Coronary artery (tissue), 2 donors: ENCODE measurements around the gene KIAA1671.

Experiments
- DNase-seq: peaks from one replicate; pipeline ENCODE4 v3.0.0-alpha.2; 2017; ENCODE audit warnings: low spot score
- H3K27ac ChIP-seq, 2 donors: fragments of 200-600 bp; sonication (generic); one replicate each; pipeline ENCODE4 v1.5.1; 2016 to 2019
- H3K4me3 ChIP-seq: fragments of 200-600 bp; sonication (generic); 2 replicates; pipeline ENCODE4 v1.5.1; 2016; ENCODE audit warnings: mild to moderate bottlenecking, moderate library complexity
- TF ChIP-seq, protein P1 (sequence below): fragments of 200-600 bp; sonication (generic); IDR thresholded peaks from one replicate; pipeline ENCODE4 v1.5.1; 2019; ENCODE audit warnings: antibody characterized with exemption

Gene KIAA1671

DNA sequence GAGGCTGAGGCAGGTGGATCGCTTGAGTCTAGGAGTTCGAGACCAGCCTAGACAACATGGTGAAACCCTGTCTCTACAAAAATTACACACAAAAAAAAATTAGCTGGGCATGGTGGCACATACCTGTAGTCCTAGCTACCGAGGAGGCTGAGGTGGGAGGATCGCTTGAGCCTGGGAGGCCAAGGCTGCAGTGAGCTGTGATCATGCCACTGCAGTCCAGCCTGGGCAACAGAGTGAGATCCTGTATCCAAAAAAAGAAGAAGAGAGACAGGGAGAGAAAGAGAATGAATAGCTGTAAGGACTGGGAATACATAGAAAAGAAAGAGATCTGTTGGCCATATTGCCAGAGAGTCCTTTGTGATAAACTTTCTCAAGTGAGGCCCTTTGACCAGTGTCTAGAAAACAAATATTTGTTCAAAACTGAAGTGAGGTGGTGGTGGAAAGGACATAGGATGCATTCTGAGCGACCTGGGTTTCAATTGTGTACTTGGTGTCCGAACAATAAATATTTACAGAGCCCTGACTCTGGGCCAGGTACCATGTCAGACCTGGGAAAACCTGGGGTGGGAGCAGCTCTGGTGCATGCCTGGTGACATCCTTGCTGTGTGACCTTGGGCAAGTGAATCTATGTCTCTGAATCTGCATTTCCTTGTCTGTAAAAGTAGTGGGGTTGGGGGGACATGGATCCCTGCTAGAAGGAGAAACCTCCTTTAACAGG lies 157.5 kb downstream of the KIAA1671 start:
- peak overlapping the region; percentile 75 for H3K4me3 ChIP-seq
- TF ChIP-seq, protein P1, sequence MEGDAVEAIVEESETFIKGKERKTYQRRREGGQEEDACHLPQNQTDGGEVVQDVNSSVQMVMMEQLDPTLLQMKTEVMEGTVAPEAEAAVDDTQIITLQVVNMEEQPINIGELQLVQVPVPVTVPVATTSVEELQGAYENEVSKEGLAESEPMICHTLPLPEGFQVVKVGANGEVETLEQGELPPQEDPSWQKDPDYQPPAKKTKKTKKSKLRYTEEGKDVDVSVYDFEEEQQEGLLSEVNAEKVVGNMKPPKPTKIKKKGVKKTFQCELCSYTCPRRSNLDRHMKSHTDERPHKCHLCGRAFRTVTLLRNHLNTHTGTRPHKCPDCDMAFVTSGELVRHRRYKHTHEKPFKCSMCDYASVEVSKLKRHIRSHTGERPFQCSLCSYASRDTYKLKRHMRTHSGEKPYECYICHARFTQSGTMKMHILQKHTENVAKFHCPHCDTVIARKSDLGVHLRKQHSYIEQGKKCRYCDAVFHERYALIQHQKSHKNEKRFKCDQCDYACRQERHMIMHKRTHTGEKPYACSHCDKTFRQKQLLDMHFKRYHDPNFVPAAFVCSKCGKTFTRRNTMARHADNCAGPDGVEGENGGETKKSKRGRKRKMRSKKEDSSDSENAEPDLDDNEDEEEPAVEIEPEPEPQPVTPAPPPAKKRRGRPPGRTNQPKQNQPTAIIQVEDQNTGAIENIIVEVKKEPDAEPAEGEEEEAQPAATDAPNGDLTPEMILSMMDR, result no peak
- peak overlapping the region; percentile 77 to 93 for H3K27ac ChIP-seq
- DNase-seq, result no peak

DNA sequence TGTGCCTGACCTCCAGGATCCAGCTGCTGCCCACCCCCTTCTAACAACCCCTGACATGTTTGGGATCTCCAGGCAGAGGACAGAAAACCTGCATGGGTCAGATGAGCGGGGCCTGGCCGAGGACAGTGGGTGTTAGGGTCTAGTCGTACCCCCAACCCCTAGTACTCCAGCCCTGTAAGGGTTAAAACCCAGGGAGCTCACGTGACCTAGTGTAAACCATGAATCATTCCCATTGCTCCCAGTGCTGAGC lies 158.0 kb downstream of the KIAA1671 start:
- H3K27ac ChIP-seq, result peak overlapping the region; percentile 77 to 93
- DNase-seq, result no peak
- H3K4me3 ChIP-seq, result peak overlapping the region; percentile 75
- TF ChIP-seq, protein P1, result no peak

DNA sequence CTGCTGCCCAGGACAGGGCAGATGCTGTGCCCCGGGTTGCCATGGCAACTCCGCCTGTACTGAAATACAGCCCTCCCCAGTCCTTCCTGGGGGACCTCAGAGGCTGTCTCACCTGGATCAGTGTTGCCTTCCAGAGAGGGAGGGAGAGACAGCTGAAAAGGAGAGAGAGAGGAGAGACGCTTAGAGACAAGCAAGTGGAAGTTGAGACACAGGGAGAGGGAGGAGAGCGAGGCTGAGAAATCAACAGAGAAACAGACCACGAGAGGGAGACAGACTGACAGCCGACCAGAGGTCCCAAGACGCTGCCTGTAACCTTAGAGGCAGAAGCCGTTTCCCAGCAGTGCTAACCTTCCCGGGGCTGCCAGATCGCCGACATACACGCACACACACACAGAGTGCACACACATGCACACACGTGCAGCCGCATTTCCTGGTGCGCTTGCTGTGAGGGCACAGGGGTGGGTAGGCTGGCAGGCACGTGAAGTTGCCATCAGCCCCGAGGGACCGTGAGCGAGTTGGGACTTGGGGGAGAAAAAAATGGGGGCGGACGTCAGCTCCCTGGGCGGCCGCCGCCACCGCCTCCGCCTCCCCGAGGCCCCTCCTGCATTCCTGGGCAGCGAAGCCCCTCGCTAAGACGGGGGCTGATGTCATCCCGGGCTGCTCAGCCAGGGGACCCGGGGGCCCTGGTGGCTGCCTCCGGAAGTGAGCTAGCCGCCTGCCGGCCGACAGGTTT lies 158.5 kb downstream of the KIAA1671 start:
- DNase-seq, result peak; percentile 89
- peak overlapping the region; percentile 77 to 93 for H3K27ac ChIP-seq
- peak overlapping the region; percentile 75 for H3K4me3 ChIP-seq
- TF ChIP-seq, protein P1, result peak; percentile 36

DNA sequence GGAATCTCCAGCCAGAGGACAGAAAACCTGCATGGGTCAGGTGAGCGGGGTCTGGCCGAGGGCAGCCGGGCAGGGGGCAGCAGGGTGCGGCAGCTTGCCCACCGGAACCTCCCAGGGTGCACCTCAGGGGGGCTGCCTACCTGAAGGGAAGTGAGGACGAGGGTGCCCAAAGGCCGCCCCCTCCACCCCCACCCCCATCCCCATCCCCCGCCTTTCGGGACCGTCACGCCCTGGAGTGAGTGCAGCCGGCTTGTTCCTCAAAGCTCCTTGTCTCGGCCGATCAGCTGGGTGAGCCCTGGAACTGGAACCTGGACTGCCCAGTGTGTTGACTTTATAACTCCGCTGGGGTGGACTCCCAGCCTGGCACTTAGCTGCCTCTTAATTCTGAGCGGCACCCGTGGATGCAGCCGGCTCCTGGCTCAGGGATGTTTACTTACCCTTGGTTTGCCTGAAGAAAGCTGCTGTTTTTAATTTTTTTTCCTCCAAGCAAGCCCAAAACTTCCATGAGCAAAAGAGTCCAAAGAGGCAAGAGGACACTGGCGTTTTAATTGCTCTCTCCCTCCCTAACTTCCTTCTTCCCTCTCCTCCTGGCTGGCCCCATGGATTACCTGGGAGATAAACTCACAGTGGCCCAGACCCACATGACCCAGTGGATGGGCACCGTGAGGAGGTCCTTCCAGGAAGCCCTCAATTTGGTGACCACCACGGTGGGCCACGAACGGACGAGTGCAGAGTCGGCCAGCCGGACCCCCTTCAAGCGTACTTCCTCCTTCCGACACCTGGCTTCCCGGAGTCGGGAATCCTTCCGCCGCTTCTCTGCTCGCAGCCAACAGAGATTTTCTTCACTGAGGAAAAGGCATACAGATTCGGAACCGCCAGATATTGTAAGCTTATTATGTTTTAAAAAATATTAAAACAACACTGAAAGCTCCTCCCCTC lies 159.3 kb downstream of the KIAA1671 start:
- DNase-seq, result peak; percentile 82
- TF ChIP-seq, protein P1, result no peak
- H3K27ac ChIP-seq, result peak overlapping the region; percentile 77 to 93

DNA sequence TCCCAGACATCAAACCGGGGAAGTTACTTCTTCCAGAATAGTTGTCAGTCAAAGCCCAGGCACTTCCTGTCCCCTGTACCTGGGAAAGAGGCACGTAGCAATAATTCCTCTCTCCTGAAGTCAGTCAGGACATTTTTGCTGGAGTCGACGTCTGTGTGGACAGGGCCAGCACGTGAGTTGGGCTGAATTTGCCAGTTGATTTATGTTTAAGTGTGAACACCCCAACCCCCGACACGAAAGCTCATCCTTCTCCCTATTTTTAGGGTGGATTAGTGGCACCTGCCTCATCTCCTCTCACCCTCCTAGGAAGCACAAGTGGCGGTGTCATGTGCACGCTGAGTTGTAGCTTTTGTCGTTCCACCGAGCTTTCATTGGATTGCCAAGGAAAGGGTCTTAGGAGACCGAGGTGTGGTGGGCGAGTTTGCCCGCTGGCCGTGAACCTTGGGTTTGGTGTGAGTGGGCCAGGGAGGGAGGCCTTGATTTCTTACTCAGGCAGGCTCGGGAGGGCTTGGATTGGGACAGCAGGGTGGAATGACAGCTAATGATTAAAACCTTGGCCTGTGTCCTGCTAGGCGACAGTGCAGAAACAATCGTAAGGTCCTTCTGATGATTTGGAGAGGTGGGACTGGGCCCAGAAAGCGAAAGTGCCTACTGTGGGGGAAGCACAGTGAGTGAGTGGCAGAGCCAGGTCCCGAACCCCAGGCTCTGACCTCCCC lies 160.2 kb downstream of the KIAA1671 start:
- no peak for DNase-seq
- Histone ChIP-seq H3K4me3 (peak overlapping the region; percentile 75), H3K27ac (peak overlapping the region; percentile 77 to 93)
- TF ChIP-seq, protein P1, result no peak

More for the DNA sequence above, 159.3 kb downstream of the KIAA1671 start:
- H3K4me3 ChIP-seq, result peak overlapping the region; percentile 75

DNA sequence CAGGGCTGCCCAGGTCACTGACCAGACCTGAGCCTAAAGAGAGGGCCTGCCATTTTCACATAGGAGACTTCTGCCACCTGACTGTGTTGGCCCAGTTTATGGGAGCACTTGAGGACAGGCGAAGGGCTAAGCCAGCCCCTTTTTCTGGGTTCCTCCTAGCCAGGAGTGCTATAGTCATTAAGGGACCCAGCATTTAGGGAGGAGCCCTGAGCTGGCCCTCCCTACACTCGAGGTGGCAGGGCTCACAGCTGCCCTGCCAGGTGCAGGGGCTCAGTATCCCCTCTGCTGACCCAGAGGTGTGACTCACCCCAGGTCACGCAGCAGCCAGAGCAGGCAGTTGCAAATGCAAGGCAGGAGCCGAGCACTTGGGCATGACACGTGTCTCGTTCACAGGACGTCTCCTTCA lies 160.8 kb downstream of the KIAA1671 start:
- TF ChIP-seq, protein P1, result no peak
- H3K4me3 ChIP-seq, result peak overlapping the region; percentile 75
- no peak for DNase-seq
- H3K27ac ChIP-seq, result peak overlapping the region; percentile 77 to 93
